Thoracic aorta (tissue), 2 donors: Measurements from ENCODE around the gene SLIT3. TPM values are rescaled to one million over a fixed set of nuclear protein-coding genes. Genes with fewer than 3 reads are reported as not detected.

Experiments
- ATAC-seq: fragments of 150-250 bp; one replicate; pipeline ENCODE4 v1.8.0; 2017; ENCODE audit warnings: low read depth; ENCODE audit not compliant: insufficient number of reproducible peaks, low FRiP score
- DNase-seq: peaks from one replicate; pipeline ENCODE4 v3.0.0-alpha.2; 2020; ENCODE audit warnings: low spot score
- H3K27ac ChIP-seq, 2 donors: fragments of 200-600 bp; sonication (generic); 1 replicate in 1 of 2; 2 replicates in 1 of 2; pipeline ENCODE4 v1.5.1; 2016; ENCODE audit warnings: mild to moderate bottlenecking in 2 of 2, moderate library complexity in 2 of 2
- H3K27me3 ChIP-seq: fragments of 200-600 bp; sonication (generic); replicated peaks from 2 replicates; pipeline ENCODE4 v1.6.0; 2016; ENCODE audit warnings: mild to moderate bottlenecking; ENCODE audit not compliant: insufficient read depth
- H3K36me3 ChIP-seq: fragments of 200-600 bp; sonication (generic); one replicate; pipeline ENCODE4 v1.5.1; 2016
- H3K4me1 ChIP-seq, 2 donors: fragments of 200-600 bp; sonication (generic); 1 replicate in 1 of 2; 2 replicates in 1 of 2; pipeline versions ENCODE4 v1.5.1 to v1.6.0; 2016; ENCODE audit warnings: low read depth in 2 of 2, mild to moderate bottlenecking in 1 of 2; ENCODE audit not compliant: control insufficient read depth in 1 of 2
- H3K4me3 ChIP-seq: fragments of 200-600 bp; sonication (generic); 2 replicates; pipeline ENCODE4 v1.5.1; 2016; ENCODE audit warnings: mild to moderate bottlenecking
- H3K9me3 ChIP-seq: fragments of 200-600 bp; sonication (generic); 2 replicates; pipeline ENCODE4 v1.5.1; 2016
- CTCF ChIP-seq: fragments of 200-600 bp; sonication (generic); IDR thresholded peaks from one replicate; pipeline ENCODE4 v1.5.1; 2019; ENCODE audit warnings: antibody characterized with exemption
- total RNA-seq, 2 donors: library from RNA; depleted of rRNA; stranded (reverse); fragments of >200 nt; gene quantifications; one replicate each; pipeline versions ENCODE4 v1.1.0 to v1.2.3, GENCODE V29; 2016

The SLIT3 gene
- total RNA-seq, 2 donors from 2014 or later, result 80.1 to 86.9 TPM

GRCh38 chr5:169029661-169030274 lies 271.2 kb downstream of the SLIT3 start:
- no peaks in the 10 kb centered on the region for H3K9me3 ChIP-seq
- no peak overlapping the region for H3K4me3 ChIP-seq
- no peaks in the 10 kb centered on the region for H3K27me3 ChIP-seq
- peaks cover 20 to 50% of the 10 kb centered on the region in 2 donors for H3K4me1 ChIP-seq
- H3K27ac ChIP-seq, result peak overlapping the region; percentile 35 to 37
- no peaks in the 10 kb centered on the region for H3K36me3 ChIP-seq
- no peak for DNase-seq
- no peak for TF ChIP-seq CTCF
- peak; percentile 53 for ATAC-seq

- no peaks in the 10 kb centered on the region for H3K27me3 ChIP-seq
- no peak for ATAC-seq
- peak overlapping the region; percentile 35 to 37 for H3K27ac ChIP-seq
- no peaks in the 10 kb centered on the region for H3K9me3 ChIP-seq
- peaks cover 20 to 57% of the 10 kb centered on the region in 2 donors for H3K4me1 ChIP-seq
- H3K36me3 ChIP-seq, result no peaks in the 10 kb centered on the region
- no peak for TF ChIP-seq CTCF
- DNase-seq, result no peak
- H3K4me3 ChIP-seq, result no peak overlapping the region
These were observed 271.9 kb downstream of the SLIT3 start for GRCh38 chr5:169029037-169029436.

GRCh38 chr5:169027501-169028061 lies 273.4 kb downstream of the SLIT3 start:
- no peak for TF ChIP-seq CTCF
- peak overlapping the region; percentile 0 for H3K4me3 ChIP-seq
- no peaks in the 10 kb centered on the region for H3K27me3 ChIP-seq
- H3K9me3 ChIP-seq, result no peaks in the 10 kb centered on the region
- peaks cover 20 to 61% of the 10 kb centered on the region in 2 donors for H3K4me1 ChIP-seq
- DNase-seq (no peak), ATAC-seq (peak; percentile 24)
- no peaks in the 10 kb centered on the region for H3K36me3 ChIP-seq
- H3K27ac ChIP-seq, result peak overlapping the region; percentile 39 to 44

- no peaks in the 10 kb centered on the region for H3K36me3 ChIP-seq
- H3K4me3 ChIP-seq, result no peak overlapping the region
- ATAC-seq (no peak), DNase-seq (no peak)
- no peak overlapping the region for H3K27ac ChIP-seq
- no peaks in the 10 kb centered on the region for H3K9me3 ChIP-seq
- H3K27me3 ChIP-seq, result no peaks in the 10 kb centered on the region
- H3K4me1 ChIP-seq, result peaks cover 15 to 49% of the 10 kb centered on the region in 2 donors
- no peak for TF ChIP-seq CTCF
These were observed 275.4 kb downstream of the SLIT3 start for GRCh38 chr5:169025491-169025890.

- H3K9me3 ChIP-seq, result no peaks in the 10 kb centered on the region
- H3K36me3 ChIP-seq, result no peaks in the 10 kb centered on the region
- peak overlapping the region; percentile 50 for H3K4me3 ChIP-seq
- peak overlapping the region in 1 of 2 donors; percentile 6 for H3K27ac ChIP-seq
- DNase-seq (peak; percentile 15), ATAC-seq (peak; percentile 25)
- no peaks in the 10 kb centered on the region for H3K27me3 ChIP-seq
- H3K4me1 ChIP-seq, result peaks cover 5 to 38% of the 10 kb centered on the region in 2 donors
- no peak for TF ChIP-seq CTCF
These were observed 276.5 kb downstream of the SLIT3 start for GRCh38 chr5:169024421-169024820.
